Natural killer cell (primary cell): ENCODE measurements around the gene PRKD2. TPM values are rescaled to one million over a fixed set of nuclear protein-coding genes. Genes with fewer than 3 reads are reported as not detected.

Experiments used
- ATAC-seq, 3 donors: fragments of 150-1000 bp in 2 of 3; fragments of 200-7000 bp in 1 of 3; cut with Tn5 transposase; 1 replicate in 1 of 3; 2 replicates in 2 of 3; pipeline ENCODE4 v1.10.0; 2021; ENCODE audit warnings: mild to moderate bottlenecking in 2 of 3, moderate library complexity in 2 of 3
- DNase-seq, 2 donors: peaks; one replicate each; pipeline versions ENCODE4 v3.0.0 to v3.0.0-alpha.2; 2013 to 2021; ENCODE audit warnings: mixed read lengths in 1 of 2
- H3K27ac ChIP-seq: one replicate; pipeline ENCODE4 v1.5.1; 2013; ENCODE audit warnings: mild to moderate bottlenecking, low read length
- H3K27me3 ChIP-seq: one replicate; pipeline ENCODE4 v1.6.1; 2013; ENCODE audit warnings: low read length; ENCODE audit not compliant: control insufficient read depth, insufficient read depth
- H3K36me3 ChIP-seq: one replicate; pipeline ENCODE4 v1.6.1; 2013; ENCODE audit warnings: low read length; ENCODE audit not compliant: control insufficient read depth, insufficient read depth
- H3K4me1 ChIP-seq: one replicate; pipeline ENCODE4 v1.6.1; 2013; ENCODE audit warnings: low read length; ENCODE audit not compliant: control insufficient read depth, insufficient read depth
- H3K4me3 ChIP-seq: one replicate; pipeline ENCODE4 v1.5.1; 2013; ENCODE audit warnings: low read length
- H3K9me3 ChIP-seq: one replicate; pipeline ENCODE4 v1.6.1; 2013; ENCODE audit warnings: low read length; ENCODE audit not compliant: control insufficient read depth, insufficient read depth
- H3K27ac Mint-ChIP-seq, 2 donors: one replicate each; pipeline ENCODE4 v1.8.0; 2022; ENCODE audit warnings: mild to moderate bottlenecking in 2 of 2, mixed read lengths in 2 of 2, moderate library complexity in 1 of 2
- H3K27me3 Mint-ChIP-seq, 2 donors: one replicate each; pipeline ENCODE4 v1.8.0; 2022; ENCODE audit warnings: low read depth in 2 of 2, mixed read lengths in 2 of 2
- H3K36me3 Mint-ChIP-seq: one replicate; pipeline ENCODE4 v1.8.0; 2022; ENCODE audit warnings: mixed read lengths
- H3K4me1 Mint-ChIP-seq, 2 donors: one replicate each; pipeline ENCODE4 v1.8.0; 2022; ENCODE audit warnings: mixed read lengths in 2 of 2
- H3K4me3 Mint-ChIP-seq: one replicate; pipeline ENCODE4 v1.8.0; 2022; ENCODE audit warnings: mild to moderate bottlenecking, moderate library complexity, mixed read lengths
- H3K9me3 Mint-ChIP-seq, 2 donors: one replicate each; pipeline ENCODE4 v1.8.0; 2022; ENCODE audit warnings: mixed read lengths in 2 of 2
- CTCF ChIP-seq: fragments of 200-600 bp; IDR thresholded peaks from one replicate; pipeline ENCODE4 v1.8.0; 2022; ENCODE audit warnings: antibody characterized with exemption
- WGBS: methylation state at CpG from one replicate; pipeline ENCODE4 v1.1.7; 2013; ENCODE audit warnings: missing lambda C conversion rate; ENCODE audit not compliant: insufficient coverage; 5-methylcytosine and 5-hydroxymethylcytosine counted together
- intact Hi-C: fragments of 100-400 bp; cut with micrococcal nuclease; formaldehyde crosslinking; loops from one replicate; pipeline ENCODE4 v1.14.2; 2022
- total RNA-seq, 4 donors: library from RNA; stranded (reverse); fragments of 120-200 nt in 1 of 4; gene quantifications; one replicate each; pipeline versions ENCODE4 v1.2.3 to v1.2.4, GENCODE V29; 2013 to 2022

The PRKD2 gene
- total RNA-seq, 3 donors from 2014 or later (not counting 1 experiment from before 2014, with no cell fraction given), result 179 to 216 (median 203) TPM

DNA sequence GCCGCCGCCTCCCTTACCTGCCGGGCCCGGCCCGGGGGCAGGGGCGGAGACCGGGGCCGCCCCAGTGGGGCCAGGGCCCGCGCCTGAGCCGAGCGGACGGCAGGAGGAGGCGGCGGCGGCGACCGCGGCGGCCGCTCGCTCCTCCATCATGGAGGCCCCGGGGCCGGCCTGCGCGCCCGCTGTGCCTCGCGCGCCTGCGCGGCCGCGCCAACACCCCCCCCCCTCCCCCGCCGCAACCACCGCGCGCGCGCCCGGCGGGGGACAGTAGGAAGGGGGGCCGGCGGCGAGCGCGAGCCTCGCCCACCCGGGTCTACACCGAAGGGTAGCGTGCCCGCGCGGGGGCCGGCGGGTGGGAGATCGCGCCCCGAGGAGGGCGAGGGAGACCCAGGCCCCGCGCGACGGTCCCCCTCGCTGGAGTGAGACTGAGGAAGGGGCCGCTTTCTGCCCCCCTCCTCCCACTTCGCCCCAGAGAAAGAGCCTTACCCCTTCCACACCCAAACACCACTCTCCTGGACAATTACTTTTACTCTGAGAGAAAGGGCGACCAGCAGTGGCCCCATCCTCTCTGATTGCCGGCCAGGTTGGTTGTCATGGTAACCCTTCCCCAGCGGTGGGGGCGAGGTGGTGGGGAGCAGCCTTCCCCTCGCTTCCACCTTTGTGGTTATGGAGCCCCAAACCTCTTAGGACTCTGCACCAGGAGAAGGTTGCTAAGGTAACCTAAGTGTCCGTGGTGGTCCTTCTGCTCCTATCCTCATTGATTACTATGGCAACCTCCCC, 29.6 kb upstream of the PRKD2 start, which contains the start of gene STRN4:
Gene STRN4 (minus strand): TSS at position 170 of the 777 bp plus-strand sequence. CDS start 20 bp downstream, at position 150.
- TF ChIP-seq CTCF, result no peak
- Histone ChIP-seq H3K36me3 (no peaks in the 10 kb centered on the region), H3K9me3 (no peaks in the 10 kb centered on the region), H3K4me1 (peaks cover 30% of the 10 kb centered on the region), H3K4me3 (peak within 1 kb of the TSS; percentile 75), H3K27ac (peak within 1 kb of the TSS; percentile 64), H3K27me3 (no peaks in the 10 kb centered on the region)
- peak within 1 kb of the TSS; percentile 70 to 88 for H3K27ac Mint-ChIP-seq
- ATAC-seq (peak; percentile 77 to 88 (median 84)), DNase-seq (peak; percentile 44 to 84)
- no peaks in the 10 kb centered on the region for H3K36me3 Mint-ChIP-seq
- peaks cover 35 to 50% of the 10 kb centered on the region in 2 donors for H3K4me1 Mint-ChIP-seq
- peak within 1 kb of the TSS; percentile 93 for H3K4me3 Mint-ChIP-seq
- under 1% methylated on average over 66 of the region's 74 CpGs for WGBS
- no peaks in the 10 kb centered on the region for H3K27me3 Mint-ChIP-seq
- intact Hi-C loops, result no loop called here
- H3K9me3 Mint-ChIP-seq, result no peaks in the 10 kb centered on the region

GRCh38 chr19:46745521-46746280, 28.8 kb upstream of the PRKD2 start, which contains the start of gene FKRP:
Gene FKRP (plus strand): TSS chr19:46746057. CDS start chr19:46755451, 9,394 bp downstream.
- peak within 1 kb of the TSS; percentile 75 for H3K4me3 ChIP-seq
- peak within 1 kb of the TSS; percentile 64 for H3K27ac ChIP-seq

GRCh38 chr19:46745030-46745429, 28.1 kb upstream of the PRKD2 start:
- no peak for TF ChIP-seq CTCF
- WGBS, result 42% methylated on average over 8 of the region's 8 CpGs
- H3K27ac ChIP-seq, result no peak overlapping the region
- intact Hi-C loops, result no loop called here
- DNase-seq (no peak), ATAC-seq (no peak)
- peaks cover 30% of the 10 kb centered on the region for H3K4me1 ChIP-seq
- H3K4me3 Mint-ChIP-seq, result peak overlapping the region; percentile 93
- no peaks in the 10 kb centered on the region for H3K27me3 ChIP-seq
- H3K36me3 ChIP-seq, result peaks cover 2% of the 10 kb centered on the region
- H3K9me3 ChIP-seq, result no peaks in the 10 kb centered on the region
- no peaks in the 10 kb centered on the region for H3K36me3 Mint-ChIP-seq
- peak overlapping the region; percentile 75 for H3K4me3 ChIP-seq
- H3K9me3 Mint-ChIP-seq, result no peaks in the 10 kb centered on the region
- H3K27ac Mint-ChIP-seq, result peak overlapping the region; percentile 70 to 88
- H3K27me3 Mint-ChIP-seq, result no peaks in the 10 kb centered on the region
- peaks cover 44 to 60% of the 10 kb centered on the region in 2 donors for H3K4me1 Mint-ChIP-seq

More at GRCh38 chr19:46745521-46746280, 28.8 kb upstream of the PRKD2 start, which contains the start of gene FKRP:
- Histone ChIP-seq H3K27me3 (no peaks in the 10 kb centered on the region), H3K4me1 (peaks cover 30% of the 10 kb centered on the region), H3K36me3 (peaks cover 2% of the 10 kb centered on the region), H3K9me3 (no peaks in the 10 kb centered on the region)
- TF ChIP-seq CTCF, result no peak
- no peaks in the 10 kb centered on the region for H3K36me3 Mint-ChIP-seq
- intact Hi-C loops, result no loop called here
- WGBS, result under 1% methylated on average over 66 of the region's 68 CpGs
- peak within 1 kb of the TSS; percentile 70 to 88 for H3K27ac Mint-ChIP-seq
- peaks cover 38 to 55% of the 10 kb centered on the region in 2 donors for H3K4me1 Mint-ChIP-seq
- H3K9me3 Mint-ChIP-seq, result no peaks in the 10 kb centered on the region
- ATAC-seq, result peak; percentile 60 to 68 (median 65)
- DNase-seq, result peak; percentile 46 to 50
- peak within 1 kb of the TSS; percentile 93 for H3K4me3 Mint-ChIP-seq
- no peaks in the 10 kb centered on the region for H3K27me3 Mint-ChIP-seq
